Measurements from ENCODE around the gene DLK2. TPM values are rescaled to one million over a fixed set of nuclear protein-coding genes. Genes with fewer than 3 reads are reported as not detected.

Gene DLK2
- total RNA-seq, 1 experiment from 2014 or later, result 3.6 TPM

- no TSS peak for BruUV-seq (replicated peaks)
- CTCF ChIA-PET, result no interaction called here
- Histone ChIP-seq H3K79me2 (ENCODE audit: low read depth) (no peaks in the 10 kb centered on the region), H3F3A (ENCODE audit: insufficient read depth, low read depth) (peaks cover 2% of the 10 kb centered on the region; the same call in 1 of the 2 replicates), H3K9me2 (ENCODE audit: insufficient read depth) (no peaks in the 10 kb centered on the region), H3K27me3 (ENCODE audit: insufficient read depth, low read depth) (no peaks in the 10 kb centered on the region), H3K4me2 (no peak overlapping the region), H3K4me1 (replicated peaks; ENCODE audit: insufficient read depth) (peaks cover 4% of the 10 kb centered on the region), H4K20me1 (ENCODE audit: insufficient read depth) (no peaks in the 10 kb centered on the region), H2AFZ (no peak overlapping the region), H3K9me3 (ENCODE audit: insufficient read depth, low read depth) (no peaks in the 10 kb centered on the region), H3K27ac (no peak overlapping the region), H3K4me3 (no peak overlapping the region), H3K36me3 (ENCODE audit: low read depth) (no peaks in the 10 kb centered on the region)
- intact Hi-C loops (cut with micrococcal nuclease; ENCODE audit: unreplicated experiment), result no loop called here
- DNase-seq, result no peak
- POLR2A ChIA-PET (ENCODE audit: unreplicated experiment), result no interaction called here
- TF ChIP-seq CTCF (conservative IDR thresholded peaks at IDR 0.05), result no peak
- TF ChIP-seq EZH2 (IDR thresholded peaks at IDR 0.05; ENCODE audit: low read depth), result no peak
These were observed 12.4 kb downstream of the DLK2 start for GRCh38 chr6:43442935-43443334.

GRCh38 chr6:43437700-43438099 lies 17.6 kb downstream of the DLK2 start:
- Histone ChIP-seq H3K27me3 (ENCODE audit: insufficient read depth, low read depth) (no peaks in the 10 kb centered on the region), H3K4me3 (no peak overlapping the region), H2AFZ (no peak overlapping the region), H3F3A (ENCODE audit: insufficient read depth, low read depth) (peaks cover 29% of the 10 kb centered on the region), H3K36me3 (ENCODE audit: low read depth) (no peaks in the 10 kb centered on the region), H3K79me2 (ENCODE audit: low read depth) (no peaks in the 10 kb centered on the region), H3K9me3 (ENCODE audit: insufficient read depth, low read depth) (no peaks in the 10 kb centered on the region), H3K4me2 (peak overlapping the region; percentile 63), H4K20me1 (ENCODE audit: insufficient read depth) (no peaks in the 10 kb centered on the region), H3K4me1 (replicated peaks; ENCODE audit: insufficient read depth) (peaks cover 36% of the 10 kb centered on the region), H3K27ac (peak overlapping the region; percentile 79), H3K9me2 (ENCODE audit: insufficient read depth) (no peaks in the 10 kb centered on the region)
- CTCF ChIA-PET, result interaction anchor here (0.6 to 1.9 kb wide), 2 partner anchors 42 to 59 kb away, joined by 3 to 11 read pairs; no protein-coding TSS in a partner anchor
- POLR2A ChIA-PET (ENCODE audit: unreplicated experiment), result interaction anchor here (1.6 kb wide), 1 partner anchor 68 kb away, joined by 6 read pairs; the partner anchor contains the start of gene ZNF318
- intact Hi-C loops (cut with micrococcal nuclease; ENCODE audit: unreplicated experiment), result loop anchor here (10.0 kb wide), 1 partner anchor 57 kb away; no protein-coding TSS in a partner anchor
- no peak for DNase-seq
- no TSS peak for BruUV-seq (replicated peaks)
- TF ChIP-seq EZH2 (IDR thresholded peaks at IDR 0.05; ENCODE audit: low read depth) (no peak), CTCF (conservative IDR thresholded peaks at IDR 0.05) (no peak)

GRCh38 chr6:43436577-43437282 lies 18.6 kb downstream of the DLK2 start:
- Histone ChIP-seq H3K4me2 (peak overlapping the region; percentile 63), H3K9me2 (ENCODE audit: insufficient read depth) (no peaks in the 10 kb centered on the region), H3K36me3 (ENCODE audit: low read depth) (no peaks in the 10 kb centered on the region), H3K4me1 (replicated peaks; ENCODE audit: insufficient read depth) (peaks cover 36% of the 10 kb centered on the region), H3K4me3 (peak overlapping the region; percentile 9; the same call in 1 of the 2 replicates), H3K27ac (peak overlapping the region; percentile 79), H2AFZ (no peak overlapping the region), H3F3A (ENCODE audit: insufficient read depth, low read depth) (peaks cover 29% of the 10 kb centered on the region), H4K20me1 (ENCODE audit: insufficient read depth) (no peaks in the 10 kb centered on the region), H3K79me2 (ENCODE audit: low read depth) (no peaks in the 10 kb centered on the region), H3K9me3 (ENCODE audit: insufficient read depth, low read depth) (no peaks in the 10 kb centered on the region), H3K27me3 (ENCODE audit: insufficient read depth, low read depth) (no peaks in the 10 kb centered on the region)
- TF ChIP-seq CTCF (conservative IDR thresholded peaks at IDR 0.05) (no peak), EZH2 (IDR thresholded peaks at IDR 0.05; ENCODE audit: low read depth) (no peak)
- intact Hi-C loops (cut with micrococcal nuclease; ENCODE audit: unreplicated experiment), result loop anchor here (10.0 kb wide), 1 partner anchor 58 kb away; no protein-coding TSS in a partner anchor
- BruUV-seq (replicated peaks), result no TSS peak
- ChIA-PET CTCF (interaction anchor here (1.1 to 1.9 kb wide), 2 partner anchors 21 to 60 kb away, joined by 4 to 11 read pairs; no protein-coding TSS in a partner anchor), POLR2A (ENCODE audit: unreplicated experiment) (interaction anchor here (0.6 to 1.6 kb wide), 6 partner anchors 9 to 1345 kb away, joined by 3 to 10 read pairs (median 6); partner anchors contain the start of genes ABCC10, HSP90AB1 and ZNF318)
- DNase-seq, result peak; percentile 85 to 95

All from PC-9 (cell line).